GM19328 (cell line): ENCODE results near the gene TPI1.
"Not testable (repeated sequence)": the region's sequence is repeated elsewhere in the genome, so short reads cannot be mapped to it uniquely, and the experiment has no call there.

Experiments used
- ATAC-seq: cut with Tn5 transposase; IDR thresholded peaks from one replicate; pipeline ENCODE4 v1.9.1; 2021; ENCODE audit warnings: mild to moderate bottlenecking, moderate library complexity; ENCODE audit not compliant: unreplicated experiment

The TPI1 gene

DNA sequence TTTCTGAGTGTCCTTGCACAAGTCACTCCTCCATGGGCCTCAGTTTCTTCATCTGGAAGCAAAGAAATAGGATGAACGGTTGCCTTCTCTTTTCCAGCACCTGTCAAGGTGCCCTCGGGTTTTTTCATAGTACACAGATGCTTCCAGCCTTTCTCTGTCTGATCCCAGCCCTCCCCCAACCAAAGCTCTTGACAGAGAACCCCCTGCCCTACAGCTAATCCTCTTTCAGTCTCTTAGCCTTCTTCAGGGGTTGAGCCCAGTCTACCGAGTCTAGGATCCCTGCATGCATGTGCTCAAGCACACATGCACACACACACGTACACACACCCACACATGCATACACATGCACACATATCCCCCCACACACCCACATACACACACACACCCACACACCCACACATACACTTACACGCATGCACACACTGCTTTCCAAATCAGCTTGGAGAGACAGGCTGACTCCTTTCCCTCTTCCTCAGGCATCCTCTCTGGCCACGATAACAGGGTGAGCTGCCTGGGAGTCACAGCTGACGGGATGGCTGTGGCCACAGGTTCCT is 20.9 kb upstream of the TPI1 start:
- ATAC-seq: no peak

GRCh38 chr12:6847676-6848075 is 19.7 kb upstream of the TPI1 start:
- no peak for ATAC-seq

DNA sequence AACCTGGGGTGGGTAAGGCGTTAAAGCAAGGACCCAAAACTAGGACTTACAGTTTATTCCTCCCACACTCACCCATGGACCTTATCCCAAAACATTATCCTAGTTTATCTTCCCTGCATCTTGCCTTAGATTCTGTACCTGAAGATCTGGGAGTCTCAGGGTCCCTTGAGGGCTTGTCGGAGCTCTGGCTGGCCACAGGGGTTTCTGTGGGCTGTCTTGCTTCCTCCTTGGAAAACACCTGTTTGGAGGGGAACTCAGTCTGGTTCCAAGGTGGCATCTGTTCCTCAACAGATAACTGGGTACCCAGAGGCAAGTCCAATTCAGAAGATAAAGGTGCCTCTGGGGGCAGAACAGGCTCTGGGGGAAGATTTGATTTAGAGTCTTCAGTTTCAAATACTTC is 17.9 kb upstream of the TPI1 start:
- ATAC-seq: no peak

DNA sequence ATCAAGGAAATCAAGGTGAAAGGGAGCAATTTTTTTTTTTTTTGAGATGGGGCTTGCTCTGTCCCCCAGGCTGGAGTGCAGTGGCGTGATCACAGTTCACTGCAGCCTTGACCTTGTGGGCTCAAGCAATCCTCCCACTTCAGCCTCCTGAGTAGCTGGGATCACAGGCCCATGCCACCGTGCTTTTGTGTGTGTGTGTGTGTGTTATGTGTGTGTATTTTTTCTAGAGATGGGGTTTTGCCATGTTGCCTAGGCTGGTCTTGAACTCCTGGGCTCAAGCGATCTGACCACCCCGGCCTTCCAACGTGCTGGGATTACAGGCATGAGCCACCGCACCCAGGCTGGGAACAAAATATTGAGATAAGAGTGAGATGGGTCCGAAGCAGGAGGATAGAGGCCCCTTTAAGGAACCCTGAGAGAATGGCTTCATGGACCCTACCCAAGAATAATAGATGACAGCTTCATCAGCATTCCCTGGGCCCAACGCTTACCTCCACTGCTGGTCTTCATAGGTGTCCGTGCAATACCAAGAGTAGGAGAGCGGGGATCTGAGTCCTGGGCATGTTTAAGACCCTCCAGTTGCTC is 17.3 kb upstream of the TPI1 start:
- no peak for ATAC-seq

- no peak for ATAC-seq
These were observed 16.6 kb upstream of the TPI1 start for GRCh38 chr12:6850796-6851152.

DNA sequence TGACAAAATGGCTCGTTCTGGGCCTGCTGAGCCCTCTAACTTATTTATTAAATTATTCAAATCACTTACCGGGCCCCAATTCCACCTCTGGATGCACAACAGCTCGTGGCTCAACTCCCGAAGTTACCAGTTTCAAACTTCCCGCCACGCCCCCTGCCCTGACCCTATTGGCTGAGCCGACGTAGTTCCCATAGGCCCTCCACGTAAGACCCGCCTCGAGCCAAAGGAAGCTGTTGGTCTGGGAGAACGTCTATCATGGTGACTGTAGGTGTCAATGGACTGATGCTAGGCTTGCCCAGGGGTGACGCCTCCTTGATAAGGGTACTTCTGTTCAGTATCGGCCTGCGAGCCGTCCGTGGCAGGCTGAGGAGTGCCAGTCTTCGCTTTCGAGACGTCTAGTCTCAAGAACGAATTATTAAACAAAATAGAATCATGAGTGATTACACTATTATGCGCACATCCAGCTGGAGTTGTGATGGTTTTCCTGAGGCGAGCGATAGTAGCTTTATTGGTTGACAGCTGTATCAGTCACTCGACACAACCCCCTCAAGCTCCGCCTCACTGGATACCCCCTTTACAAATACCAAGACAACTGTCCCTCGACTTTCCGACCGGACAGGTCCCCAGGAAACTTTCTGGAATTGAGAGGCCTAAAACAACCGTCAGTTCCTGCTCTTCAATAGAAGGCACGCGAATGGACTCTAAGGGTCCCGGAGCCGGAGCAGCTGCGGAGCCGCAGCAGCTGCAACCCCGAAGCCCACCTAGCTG is 16.0 kb upstream of the TPI1 start, which contains the start of gene CDCA3:
TSS of gene CDCA3 (minus strand) at position 134 of the 768 bp plus-strand sequence. CDS start 334 bp downstream, outside the sequence.
- ATAC-seq: peak; percentile 49

DNA sequence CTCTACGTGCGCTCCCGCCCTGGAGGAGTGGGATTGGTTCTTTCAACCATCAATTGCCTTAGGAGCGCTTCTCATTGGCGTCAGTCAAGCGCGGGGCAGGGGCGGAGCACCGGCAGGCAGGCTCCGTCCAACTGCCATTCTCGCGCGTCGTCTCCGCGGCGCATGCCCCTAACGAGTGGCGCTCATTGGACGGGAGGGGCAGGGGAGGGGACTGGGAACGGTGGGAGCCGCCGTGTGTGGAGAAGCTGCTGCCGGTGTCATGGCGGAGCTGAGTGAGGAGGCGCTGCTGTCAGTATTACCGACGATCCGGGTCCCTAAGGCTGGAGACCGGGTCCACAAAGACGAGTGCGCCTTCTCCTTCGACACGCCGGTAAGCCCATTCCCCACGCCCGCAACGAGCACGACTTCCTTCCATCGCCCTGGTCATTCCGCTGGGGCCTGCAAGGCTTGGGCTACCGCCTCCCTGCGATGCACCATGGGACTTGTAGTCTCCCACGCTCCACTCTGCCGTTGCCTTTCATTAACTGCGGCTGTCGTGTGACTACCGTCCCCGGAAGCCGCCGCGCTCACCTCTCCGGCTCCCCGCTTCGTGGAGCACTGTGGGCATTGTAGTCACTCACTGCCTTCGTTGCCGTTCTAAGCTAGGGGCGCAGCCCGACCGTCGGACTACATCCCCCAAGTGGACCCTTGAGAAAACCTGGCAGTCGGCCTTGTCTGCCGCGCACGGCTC is 15.2 kb upstream of the TPI1 start, which contains the start of gene USP5:
TSS of gene USP5 (plus strand) at position 230 of the 730 bp plus-strand sequence. CDS start at position 260, 30 bp downstream.
- peak; percentile 71 for ATAC-seq

GRCh38 chr12:6852651-6853354 is 14.5 kb upstream of the TPI1 start:
- ATAC-seq: no peak

GRCh38 chr12:6853626-6854025 is 13.7 kb upstream of the TPI1 start:
- ATAC-seq: no peak

- no peak for ATAC-seq
These were observed 13.3 kb upstream of the TPI1 start for GRCh38 chr12:6854036-6854435.

DNA sequence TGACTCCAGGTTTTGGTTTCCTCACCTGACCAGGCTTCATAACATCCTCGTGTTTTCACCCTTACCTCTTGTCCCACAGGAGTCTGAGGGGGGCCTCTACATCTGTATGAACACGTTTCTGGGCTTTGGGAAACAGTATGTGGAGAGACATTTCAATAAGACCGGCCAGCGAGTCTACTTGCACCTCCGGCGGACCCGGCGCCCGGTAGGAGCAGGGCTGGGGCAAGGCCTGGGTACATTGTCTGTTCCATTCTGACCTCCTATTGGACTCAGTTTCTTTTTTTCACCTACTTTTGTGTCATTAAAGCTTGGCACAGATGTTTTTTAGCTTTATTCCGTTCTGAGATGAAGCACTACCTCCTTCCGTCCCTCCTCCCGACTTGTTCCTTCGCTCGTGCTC is 12.0 kb upstream of the TPI1 start:
- no peak for ATAC-seq

DNA sequence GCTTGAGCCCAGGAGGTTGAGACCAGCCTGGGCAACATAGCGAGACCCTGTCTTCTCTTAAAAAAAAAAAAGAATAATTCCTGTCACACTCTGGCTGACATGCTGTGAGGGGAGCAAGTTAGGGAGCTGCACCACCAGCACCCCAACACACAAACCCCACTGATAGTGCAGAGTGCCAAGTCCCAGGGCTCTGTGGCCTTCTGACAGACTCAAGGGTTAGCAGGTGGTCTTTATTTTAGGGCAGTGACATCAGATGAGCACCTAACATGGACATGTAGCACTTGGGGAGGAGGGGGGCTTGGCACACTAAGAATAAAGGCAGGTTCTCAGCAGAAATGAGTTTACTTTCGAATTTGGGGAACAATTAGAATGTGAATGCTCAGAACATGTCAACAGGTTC is 8.5 kb upstream of the TPI1 start:
- ATAC-seq: no peak

DNA sequence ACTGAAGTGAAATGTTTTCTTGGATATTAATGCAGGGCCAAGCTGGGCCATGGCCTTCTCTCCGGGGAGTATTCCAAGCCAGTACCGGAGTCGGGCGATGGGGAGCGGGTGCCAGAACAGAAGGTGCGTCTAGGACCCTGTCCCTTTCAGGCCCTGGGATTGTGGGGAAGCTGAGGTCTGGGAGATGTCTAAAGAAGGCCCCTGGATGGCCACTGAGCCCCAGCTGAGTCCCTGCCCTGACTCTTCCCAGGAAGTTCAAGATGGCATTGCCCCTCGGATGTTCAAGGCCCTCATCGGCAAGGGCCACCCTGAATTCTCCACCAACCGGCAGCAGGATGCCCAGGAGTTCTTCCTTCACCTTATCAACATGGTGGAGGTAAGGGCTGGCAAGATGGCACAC is 7.2 kb upstream of the TPI1 start:
- no peak for ATAC-seq

GRCh38 chr12:6860942-6861341 is 6.4 kb upstream of the TPI1 start:
- no peak for ATAC-seq

GRCh38 chr12:6861391-6861790 is 5.9 kb upstream of the TPI1 start:
- no peak for ATAC-seq

- no peak for ATAC-seq
These were observed 4.3 kb upstream of the TPI1 start for GRCh38 chr12:6863033-6863432.

DNA sequence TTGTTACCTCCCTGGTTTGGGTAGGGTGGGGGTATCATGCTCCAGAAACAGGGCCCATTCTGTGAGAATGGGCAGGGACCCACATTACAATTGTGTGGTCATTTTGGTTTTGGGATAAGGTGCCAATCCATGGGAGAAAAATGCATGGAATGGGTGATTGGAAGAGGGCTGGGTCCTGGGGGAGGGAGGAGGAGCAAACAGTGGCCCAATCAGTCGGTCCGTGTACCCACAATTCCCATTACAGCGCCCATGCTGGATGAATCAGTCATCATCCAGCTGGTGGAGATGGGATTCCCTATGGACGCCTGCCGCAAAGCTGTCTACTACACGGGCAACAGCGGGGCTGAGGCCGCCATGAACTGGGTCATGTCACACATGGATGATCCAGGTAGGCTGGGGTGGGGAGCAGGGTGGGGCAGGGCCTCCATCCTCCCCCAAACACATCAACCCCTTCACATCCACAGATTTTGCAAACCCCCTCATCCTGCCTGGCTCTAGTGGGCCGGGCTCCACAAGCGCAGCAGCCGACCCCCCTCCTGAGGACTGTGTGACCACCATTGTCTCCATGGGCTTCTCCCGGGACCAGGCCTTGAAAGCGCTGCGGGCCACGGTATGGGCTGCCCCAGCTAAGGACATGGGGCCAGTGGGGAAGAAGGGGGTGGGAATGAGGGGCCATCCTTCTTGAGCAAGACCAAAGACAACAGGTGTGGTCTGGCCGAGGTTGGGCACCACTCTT is 3.6 kb upstream of the TPI1 start:
- no peak for ATAC-seq

DNA sequence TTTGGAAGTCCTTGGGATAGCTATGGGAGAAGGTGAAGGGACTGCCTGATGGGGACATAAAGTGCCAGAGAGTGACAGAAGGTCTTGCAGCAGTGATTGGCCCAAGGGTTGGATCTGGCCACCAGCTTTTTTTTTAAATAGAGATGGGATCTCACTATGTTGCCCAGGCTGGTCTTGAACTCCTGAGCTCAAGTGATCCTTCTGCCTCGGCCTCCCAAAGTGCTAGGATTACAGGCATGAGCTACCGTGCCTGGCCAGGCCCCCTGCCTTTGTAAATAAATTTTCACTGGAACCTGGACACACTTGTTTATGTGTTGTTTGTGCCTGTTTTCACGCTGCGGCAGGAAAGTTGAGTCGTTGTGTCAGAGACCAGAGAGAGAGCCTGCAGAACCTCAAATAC is 2.0 kb upstream of the TPI1 start:
- not testable (repeated sequence) for ATAC-seq

DNA sequence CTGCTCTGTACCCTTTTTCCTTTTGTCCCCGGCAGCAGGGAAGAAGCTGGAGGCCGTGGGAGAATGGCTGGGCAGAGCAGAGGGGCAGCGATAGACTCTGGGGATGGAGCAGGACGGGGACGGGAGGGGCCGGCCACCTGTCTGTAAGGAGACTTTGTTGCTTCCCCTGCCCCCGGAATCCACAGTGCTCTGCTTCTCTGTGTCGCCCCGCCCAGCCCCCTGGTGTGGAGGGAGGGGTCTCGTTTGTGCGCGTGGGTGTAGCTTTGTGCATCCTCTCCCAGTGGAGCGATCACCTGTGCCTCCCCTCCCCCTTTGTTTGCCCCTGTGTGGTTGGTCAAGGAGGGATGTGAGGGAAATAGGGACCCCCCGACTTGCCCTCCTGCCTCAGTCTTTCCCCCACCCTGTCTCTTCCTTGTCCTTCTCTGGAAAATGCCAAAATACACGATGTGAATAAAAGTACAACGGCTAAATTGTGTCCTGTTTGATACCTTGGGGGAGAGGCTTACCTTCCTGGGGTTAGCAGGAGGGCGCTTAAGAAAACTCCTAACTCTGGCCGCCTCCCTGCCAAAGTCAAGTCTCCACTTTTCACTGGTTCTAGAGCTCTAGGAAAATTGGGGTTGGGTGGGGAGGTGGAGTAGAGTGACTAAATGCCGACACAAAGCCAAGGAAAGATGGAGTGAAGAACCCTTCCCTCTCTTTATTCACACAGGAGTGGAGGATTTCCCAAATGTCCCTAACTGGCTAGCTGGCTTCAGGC is 990 bp upstream of the TPI1 start:
- ATAC-seq: no peak
